Measurements from ENCODE around the gene BPTF.

BPTF gene

DNA sequence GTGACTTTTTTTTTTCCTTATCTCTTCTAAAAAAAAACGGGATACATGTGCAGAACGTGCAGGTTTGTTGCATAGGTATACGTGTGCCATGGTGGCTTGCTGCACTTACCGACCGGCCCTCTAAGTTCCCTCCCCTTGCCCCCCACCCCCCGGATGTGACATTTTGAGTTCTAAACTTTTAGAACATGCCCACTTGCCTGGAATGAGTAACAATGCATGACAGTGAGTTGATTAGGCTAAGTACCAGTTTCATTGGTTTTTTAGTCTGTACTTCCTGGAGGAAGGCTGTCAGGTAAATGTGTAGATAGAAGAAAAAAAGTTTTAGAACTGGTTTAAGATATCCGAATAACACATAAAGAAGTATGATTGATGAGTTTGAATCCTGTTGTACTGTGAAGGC is 4.0 kb downstream of the BPTF start:
- no peak for DNase-seq (ENCODE audit: low read depth)
- H3K4me3 ChIP-seq (ENCODE audit: low read length), result no peak overlapping the region
- TF ChIP-seq, protein P1, sequence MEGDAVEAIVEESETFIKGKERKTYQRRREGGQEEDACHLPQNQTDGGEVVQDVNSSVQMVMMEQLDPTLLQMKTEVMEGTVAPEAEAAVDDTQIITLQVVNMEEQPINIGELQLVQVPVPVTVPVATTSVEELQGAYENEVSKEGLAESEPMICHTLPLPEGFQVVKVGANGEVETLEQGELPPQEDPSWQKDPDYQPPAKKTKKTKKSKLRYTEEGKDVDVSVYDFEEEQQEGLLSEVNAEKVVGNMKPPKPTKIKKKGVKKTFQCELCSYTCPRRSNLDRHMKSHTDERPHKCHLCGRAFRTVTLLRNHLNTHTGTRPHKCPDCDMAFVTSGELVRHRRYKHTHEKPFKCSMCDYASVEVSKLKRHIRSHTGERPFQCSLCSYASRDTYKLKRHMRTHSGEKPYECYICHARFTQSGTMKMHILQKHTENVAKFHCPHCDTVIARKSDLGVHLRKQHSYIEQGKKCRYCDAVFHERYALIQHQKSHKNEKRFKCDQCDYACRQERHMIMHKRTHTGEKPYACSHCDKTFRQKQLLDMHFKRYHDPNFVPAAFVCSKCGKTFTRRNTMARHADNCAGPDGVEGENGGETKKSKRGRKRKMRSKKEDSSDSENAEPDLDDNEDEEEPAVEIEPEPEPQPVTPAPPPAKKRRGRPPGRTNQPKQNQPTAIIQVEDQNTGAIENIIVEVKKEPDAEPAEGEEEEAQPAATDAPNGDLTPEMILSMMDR (conservative IDR thresholded peaks at IDR 0.05; ENCODE audit: low read depth, low read length), result no peak

DNA sequence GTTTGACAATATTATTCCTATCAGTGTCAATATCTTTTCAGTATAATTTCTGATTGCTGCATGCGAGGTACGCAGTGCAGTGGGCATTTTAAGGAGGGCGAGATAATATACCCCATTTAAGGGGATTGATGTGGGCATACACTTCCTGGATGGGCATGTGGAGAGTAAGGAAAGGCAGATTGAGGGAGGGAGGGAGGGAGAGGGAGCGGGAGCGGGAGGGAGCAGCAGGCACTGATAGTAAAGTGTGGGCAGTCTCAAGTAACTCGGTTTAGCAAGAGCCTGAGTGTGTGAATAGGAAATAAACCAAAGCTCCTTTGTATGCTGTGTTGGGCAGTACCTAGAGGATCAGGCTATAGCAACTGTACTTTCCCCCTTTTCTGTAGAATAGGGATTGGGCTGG is 5.1 kb downstream of the BPTF start:
- no peak for DNase-seq (ENCODE audit: low read depth)
- TF ChIP-seq, protein P1 (conservative IDR thresholded peaks at IDR 0.05; ENCODE audit: low read depth, low read length), result no peak
- H3K4me3 ChIP-seq (ENCODE audit: low read length), result no peak overlapping the region

DNA sequence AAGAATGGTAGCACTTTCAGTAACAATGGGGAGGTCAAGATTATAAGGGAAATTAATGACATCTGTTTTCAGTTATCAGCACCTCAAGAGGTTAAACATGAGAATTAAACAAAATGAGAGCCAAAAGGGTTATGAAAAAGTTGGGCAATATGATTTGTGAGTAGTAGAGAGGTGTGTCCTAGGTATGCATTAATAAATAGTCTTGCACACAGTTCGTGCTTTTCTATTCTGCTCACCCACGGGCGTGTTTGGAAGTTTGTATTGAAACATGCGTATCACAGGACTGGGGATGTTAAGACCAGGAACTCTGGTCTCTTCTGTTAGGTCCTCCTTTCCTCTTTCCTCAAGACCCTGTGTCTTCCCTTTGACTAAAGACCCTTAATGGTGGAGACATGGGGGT is 6.0 kb downstream of the BPTF start:
- TF ChIP-seq, protein P1 (conservative IDR thresholded peaks at IDR 0.05; ENCODE audit: low read depth, low read length), result no peak
- no peak for DNase-seq (ENCODE audit: low read depth)
- H3K4me3 ChIP-seq (ENCODE audit: low read length), result no peak overlapping the region

DNA sequence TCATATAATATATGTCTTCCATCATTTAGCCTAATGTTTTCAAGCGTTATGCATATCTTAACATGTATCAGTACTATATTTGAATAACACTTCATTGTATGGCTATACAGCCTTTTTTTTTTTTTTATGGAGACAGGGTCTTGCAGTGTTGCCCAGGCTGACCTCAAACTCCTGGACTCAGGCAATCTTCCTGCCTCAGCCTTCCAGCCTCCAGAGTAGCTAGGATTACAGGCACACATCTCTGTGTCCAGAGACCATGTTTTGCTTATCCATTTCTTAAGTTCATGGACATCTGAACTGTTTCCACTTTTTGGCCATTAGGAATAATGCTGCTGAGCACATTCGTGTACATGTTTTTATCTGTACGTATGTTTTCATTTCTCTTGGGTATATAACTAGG is 7.8 kb downstream of the BPTF start:
- no peak overlapping the region for H3K4me3 ChIP-seq (ENCODE audit: low read length)
- DNase-seq (ENCODE audit: low read depth), result no peak
- TF ChIP-seq, protein P1 (conservative IDR thresholded peaks at IDR 0.05; ENCODE audit: low read depth, low read length), result no peak

DNA sequence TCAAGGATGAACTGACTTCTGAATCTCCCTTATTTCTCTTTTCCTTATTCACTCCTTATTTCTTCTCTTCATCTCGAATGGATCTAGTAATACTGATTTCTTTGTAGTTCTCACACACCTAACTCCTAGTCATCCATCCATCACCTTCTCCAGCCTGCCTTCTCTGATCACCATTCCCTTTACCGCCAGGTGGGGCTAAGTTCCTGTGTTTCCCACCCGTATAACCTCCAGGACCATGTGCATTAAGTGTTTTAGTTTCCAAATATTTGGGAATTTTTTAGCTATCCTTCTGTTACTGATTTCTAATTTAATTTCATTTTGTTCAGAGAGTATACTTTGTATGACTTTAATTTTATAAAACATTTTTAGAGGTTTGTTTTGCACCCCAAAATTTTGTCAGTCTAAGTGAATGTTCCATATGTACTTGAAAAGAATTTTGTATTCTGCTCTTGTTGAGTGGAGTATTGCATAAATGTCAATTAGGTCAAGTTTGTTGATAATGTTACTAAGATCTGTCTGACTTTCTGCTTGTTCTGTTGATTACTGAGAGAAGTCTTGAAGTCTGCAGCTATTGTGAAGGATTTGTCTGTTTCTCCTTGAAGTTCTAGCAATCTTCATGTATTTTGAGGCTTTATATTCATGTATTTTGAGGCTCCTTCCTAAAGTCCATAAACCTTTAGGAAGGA is 8.8 kb downstream of the BPTF start:
- H3K4me3 ChIP-seq (ENCODE audit: low read length), result no peak overlapping the region
- TF ChIP-seq, protein P1 (conservative IDR thresholded peaks at IDR 0.05; ENCODE audit: low read depth, low read length), result no peak
- no peak for DNase-seq (ENCODE audit: low read depth)

DNA sequence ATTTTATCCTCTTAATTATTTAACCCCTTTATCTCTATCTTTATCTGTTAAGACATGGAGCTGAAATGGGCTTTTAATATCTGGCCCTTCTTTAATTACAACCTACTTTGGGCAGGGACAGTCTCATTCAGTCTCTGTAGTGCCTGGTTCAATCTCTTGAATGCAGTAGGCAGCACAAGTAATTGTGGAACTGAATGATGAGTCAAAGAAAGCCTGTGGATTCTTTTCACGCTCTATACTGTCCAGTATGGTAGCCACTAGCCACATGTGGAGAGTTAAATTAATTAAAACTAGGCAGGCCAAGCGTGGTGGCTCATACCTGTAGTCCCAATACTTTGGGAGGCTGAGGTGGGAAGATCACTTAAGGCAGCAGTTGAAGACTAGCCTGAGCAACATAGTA is 9.3 kb downstream of the BPTF start:
- TF ChIP-seq, protein P1 (conservative IDR thresholded peaks at IDR 0.05; ENCODE audit: low read depth, low read length), result no peak
- DNase-seq (ENCODE audit: low read depth), result no peak
- no peak overlapping the region for H3K4me3 ChIP-seq (ENCODE audit: low read length)

DNA sequence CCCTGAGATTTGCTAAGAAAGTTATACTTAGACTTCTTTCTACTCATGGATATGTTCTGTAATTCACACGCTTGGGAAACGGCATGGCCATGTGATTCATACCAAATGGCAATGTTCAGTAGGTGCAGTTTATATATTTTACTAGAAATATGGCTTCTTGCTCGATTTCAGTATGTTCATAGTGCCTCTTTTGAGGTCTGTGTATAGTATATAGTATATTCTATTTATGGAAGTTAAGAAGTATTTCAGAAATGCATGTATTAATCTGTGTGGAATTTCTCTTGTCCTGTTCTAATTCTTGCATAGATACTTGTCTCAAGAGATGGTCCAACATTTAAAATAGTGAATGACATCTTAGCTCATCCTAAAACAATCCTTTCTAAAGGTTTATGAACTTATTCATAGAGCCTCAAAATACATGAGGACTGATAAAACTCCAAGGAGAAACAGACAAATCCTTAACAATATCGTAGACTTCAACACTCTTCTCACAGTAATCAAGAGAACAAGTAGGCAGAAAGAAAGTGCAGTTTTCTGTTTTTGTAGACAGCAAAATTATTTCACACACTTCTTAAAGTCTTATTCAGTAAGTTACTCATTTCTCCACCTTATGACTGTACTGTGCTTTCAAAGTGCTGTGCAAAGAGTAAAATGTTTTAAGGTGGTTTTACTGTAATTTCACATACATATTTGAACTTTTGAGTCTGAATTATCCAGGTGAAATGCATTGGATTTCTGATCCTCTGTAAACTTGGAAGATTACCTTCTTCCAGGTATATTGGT is 11.1 kb downstream of the BPTF start:
- TF ChIP-seq, protein P1 (conservative IDR thresholded peaks at IDR 0.05; ENCODE audit: low read depth, low read length), result no peak
- DNase-seq (ENCODE audit: low read depth), result no peak
- no peak overlapping the region for H3K4me3 ChIP-seq (ENCODE audit: low read length)
